Globus pallidus (tissue), 1 donor: ENCODE data around the gene PPP1R15B.

Source experiments
- DNase-seq: peaks from one replicate; pipeline ENCODE4 v3.0.0-alpha.2; 2015; ENCODE audit warnings: low spot score

PPP1R15B gene

GRCh38 chr1:204411451-204412204, at the start of gene PPP1R15B:
TSS of gene PPP1R15B (minus strand) at chr1:204411817. CDS start at chr1:204411411, 406 bp downstream.
- peak; percentile 98 for DNase-seq

DNA sequence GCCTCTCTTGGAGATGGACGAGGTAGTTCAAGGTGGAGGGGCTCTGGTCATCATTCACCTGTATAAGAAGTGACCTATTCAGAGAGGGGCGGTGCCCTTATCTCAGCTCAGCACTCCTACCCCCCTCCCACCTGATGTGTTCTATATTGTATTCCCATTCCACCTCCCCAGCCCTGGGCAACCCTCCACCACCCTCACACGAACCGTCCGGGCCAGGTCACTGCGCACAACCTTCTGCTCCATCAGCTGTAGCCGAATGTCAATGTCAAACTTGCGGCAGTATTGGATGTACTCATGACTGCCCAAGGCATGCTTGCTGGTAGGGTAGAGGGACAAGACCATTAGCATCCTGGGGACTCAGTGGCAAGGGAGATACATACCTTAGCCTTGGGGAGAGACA, 48.7 kb upstream of the PPP1R15B start:
- no peak for DNase-seq

GRCh38 chr1:204459706-204460105, 48.1 kb upstream of the PPP1R15B start:
- DNase-seq = no peak

- no peak for DNase-seq
Observed at GRCh38 chr1:204457666-204458065, 46.0 kb upstream of the PPP1R15B start.

DNA sequence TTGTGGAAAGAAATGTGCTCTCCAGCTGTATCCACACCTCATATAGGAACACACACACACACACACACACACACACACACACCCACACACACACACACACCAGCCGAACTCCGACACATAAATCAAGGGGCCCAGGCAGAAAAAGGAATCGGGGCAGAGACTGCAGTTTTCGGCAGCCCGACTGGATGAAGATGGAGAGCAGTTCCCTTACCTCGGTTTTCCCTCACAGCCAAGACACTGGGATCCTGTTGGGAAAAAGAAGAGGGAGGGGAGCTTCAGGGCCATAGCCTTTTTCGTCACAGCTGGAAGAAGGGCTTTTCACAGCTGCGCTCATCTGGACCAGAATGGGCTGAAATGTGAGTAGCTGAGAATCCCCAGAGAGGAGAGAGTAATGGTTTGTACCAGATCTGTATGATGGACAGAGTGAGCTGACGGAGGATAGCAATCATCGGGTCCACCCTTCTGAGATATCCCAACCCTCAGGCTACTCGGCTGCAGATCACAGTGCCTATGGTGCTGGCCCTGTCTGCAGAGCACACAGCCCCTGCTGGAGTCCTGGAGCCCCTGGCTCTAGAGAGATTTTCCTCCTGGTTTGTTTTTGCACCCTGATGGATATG, 45.3 kb upstream of the PPP1R15B start:
- DNase-seq = no peak

DNA sequence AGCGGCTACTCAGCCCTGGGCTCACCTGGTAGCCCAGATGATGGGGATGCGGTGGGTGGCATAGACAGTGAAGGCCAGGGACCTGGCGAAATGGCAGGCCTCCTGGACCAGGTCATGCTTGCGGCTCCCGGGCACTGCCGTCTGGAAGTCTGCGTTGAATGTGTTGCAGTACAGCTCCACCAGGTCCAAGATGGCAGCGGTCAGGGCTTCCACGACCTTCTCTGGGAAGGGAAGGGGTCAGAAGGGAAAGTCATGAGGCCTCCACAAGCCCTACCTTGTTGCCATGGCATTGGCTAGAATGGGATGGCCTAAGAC, 44.2 kb upstream of the PPP1R15B start:
- no peak for DNase-seq

DNA sequence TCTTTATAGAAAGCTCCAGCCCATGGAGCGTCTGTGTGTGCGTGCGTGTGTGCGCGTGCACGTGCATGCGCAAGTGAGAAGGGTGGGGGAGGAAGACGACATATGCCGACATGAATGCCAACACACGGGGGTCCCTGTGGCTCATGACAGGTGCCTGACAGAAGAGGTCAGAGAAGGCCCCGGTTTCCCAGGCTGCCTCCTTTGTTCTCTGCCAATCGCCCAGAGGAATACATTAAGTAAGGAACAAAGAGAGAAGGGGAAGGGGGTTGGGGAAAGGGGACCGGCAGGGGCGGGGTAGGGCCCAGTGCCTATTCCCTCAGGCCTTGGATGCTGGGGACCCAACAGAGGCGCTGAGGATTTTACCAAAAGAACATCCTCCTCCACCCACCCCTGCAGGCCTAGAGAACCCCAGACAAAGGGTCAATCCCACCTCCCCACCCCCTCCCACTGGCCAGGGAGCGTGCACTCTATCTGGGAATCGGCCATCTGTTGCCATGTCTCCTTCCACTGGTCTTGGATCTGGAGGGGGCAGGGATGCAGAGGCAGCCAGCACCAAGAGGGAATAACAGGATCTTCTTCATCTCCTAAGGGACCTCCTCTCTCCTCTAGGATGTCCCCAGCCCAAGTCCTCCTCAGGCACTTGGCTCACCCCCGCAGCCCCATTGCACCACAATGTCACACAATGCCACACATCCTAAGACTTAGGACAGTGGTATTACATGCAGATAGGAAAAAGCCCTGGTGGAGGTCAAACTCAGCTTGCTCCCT, 43.6 kb upstream of the PPP1R15B start:
- no peak for DNase-seq

DNA sequence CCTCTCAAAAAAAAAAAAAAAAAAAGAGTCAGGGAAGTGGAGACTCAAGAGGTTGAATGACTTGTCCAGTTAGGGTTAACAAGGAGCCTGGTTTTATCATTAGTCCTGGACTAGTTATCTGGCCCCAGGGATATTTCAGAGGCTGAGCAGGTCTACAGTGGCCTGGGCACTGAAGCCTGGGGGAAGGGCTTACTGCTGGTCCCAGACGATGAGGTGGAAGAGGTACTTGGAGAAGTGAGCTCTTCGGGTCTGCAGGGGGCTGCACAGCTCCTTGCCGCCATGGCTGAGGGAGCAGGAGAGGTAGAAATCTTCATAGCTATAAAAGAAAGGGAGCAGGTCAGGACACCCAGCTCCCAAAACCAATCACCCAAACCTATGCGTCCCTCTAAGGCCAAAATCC, 42.9 kb upstream of the PPP1R15B start:
- no peak for DNase-seq

- DNase-seq = no peak
Observed at GRCh38 chr1:204453141-204453772, 41.6 kb upstream of the PPP1R15B start.

- DNase-seq = no peak
Observed at GRCh38 chr1:204451352-204452124, 39.9 kb upstream of the PPP1R15B start.

DNA sequence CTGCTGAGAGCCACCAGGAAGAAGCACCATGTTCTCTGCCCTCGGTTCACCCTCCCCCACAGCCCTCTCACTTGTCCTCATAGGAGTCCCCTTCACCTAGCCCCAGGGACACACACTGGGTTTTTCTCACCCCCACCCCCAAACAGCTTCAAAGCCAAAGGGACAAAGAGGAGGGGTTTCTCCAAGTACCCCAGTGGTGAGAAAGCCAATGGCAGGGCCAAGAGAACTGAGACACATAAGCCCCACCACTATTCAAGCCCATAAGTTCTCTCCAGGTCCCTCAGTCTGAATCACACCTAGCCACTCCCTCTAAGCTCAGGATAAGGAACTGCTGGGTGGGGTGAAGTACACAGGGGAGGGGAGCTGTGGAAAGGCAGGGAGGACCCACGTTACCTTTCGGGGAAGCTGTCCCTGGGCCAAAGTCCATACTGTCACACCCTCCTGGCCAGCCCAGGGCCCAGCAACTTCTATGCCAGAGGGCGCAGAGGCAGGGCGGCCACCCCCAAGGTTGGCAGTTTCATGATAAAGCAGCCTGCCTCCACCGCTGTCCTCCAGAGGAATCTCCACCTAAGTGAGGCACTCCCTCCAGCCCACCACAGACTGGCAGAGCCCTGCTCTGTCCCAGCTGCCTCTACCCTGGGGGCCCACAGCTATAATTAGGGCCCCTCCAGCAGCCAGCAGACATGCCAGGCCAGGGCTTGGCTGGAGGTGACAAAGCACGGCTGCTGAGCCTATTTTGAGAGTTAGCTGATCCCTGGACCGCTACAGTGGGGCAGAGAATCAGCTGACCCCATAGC, 39.0 kb upstream of the PPP1R15B start:
- DNase-seq = no peak

GRCh38 chr1:204449678-204450280, 38.2 kb upstream of the PPP1R15B start:
- no peak for DNase-seq

DNA sequence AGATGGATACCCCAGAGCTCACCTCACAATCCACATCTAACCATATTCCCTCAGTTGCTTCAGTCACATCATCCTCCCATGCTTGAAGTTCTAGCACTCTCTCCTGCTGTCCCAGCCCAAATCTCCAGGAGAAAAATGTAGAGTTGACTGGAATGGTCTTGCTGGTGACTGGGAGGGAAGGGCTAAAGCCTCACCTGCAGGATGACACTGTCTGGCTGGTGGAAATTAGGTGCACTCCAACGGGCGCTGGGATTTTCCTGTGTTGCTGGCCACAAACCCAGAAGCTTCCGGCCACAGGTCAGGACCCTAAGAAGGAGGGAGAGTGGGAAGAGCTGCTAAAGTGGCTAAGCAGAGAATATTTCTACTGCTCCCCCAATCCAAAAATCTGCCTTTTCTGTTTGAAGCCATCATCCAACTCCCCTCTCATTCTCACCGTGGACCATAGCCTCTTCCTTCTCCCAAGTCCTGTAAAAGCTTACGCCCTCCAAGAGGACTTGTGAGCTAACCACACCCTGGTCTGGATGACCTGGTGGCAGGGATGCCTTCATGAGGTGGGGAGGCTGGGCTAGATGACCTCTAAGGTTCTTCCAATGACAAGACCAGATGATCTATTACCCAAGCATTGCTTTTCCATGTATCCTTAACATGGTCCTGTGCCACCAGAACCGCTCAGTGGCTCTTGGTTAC, 37.5 kb upstream of the PPP1R15B start:
- DNase-seq = no peak

- no peak for DNase-seq
Observed at GRCh38 chr1:204448344-204448964, 36.8 kb upstream of the PPP1R15B start.

- DNase-seq = no peak
Observed at GRCh38 chr1:204447736-204448135, 36.1 kb upstream of the PPP1R15B start.

DNA sequence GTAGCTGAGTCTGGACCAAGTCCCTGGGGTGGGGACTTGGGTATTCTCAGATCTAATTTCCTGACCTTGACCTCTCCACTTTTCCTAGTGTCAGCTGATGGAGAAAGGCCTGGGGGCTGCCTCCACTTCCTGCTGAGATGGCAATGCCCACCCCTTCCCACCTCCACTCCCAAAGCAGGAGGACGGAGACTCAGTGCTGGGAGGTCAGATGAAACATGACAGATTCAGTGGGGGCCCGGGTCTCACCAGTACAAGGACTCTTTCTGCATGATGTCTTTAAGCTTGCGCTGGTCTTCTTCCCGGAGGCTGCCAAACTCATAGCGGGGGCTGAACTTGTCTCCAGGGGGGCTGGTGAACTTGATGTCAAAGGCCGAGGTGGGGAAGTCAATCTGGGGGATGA, 35.6 kb upstream of the PPP1R15B start:
- DNase-seq = no peak

DNA sequence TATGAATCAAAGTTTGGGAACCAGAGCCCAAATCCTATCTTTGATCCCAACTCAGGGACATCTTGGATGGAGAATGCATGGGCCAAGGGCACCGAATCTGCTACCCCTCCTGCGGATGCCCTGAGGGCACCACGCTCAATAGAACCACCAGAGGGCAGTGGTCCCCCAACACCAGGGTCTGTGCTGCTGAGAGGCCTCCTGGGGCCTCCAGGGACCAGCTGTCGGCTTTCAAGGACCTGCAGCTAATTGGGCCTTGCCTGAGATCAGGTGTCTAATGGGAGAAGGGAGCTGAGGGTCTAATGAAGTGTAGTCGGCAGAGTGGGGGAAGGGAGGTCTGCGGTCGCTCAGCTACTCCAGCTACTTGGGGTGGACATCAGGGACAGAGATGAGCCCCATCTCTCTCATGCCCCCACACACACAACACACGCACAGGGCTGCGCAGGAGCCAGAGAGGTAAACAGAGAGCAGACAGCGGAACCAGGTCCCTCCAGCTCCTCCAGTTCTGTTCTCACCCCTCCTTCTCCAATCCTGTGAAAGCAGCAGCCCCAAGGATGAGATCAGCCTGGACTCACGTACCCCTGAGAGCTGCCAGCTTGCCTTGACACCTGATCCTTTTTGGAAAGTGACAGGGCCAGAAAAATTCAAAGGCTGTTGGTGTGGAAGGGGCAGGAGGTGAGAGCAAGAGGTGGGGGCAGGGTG, 34.9 kb upstream of the PPP1R15B start:
- DNase-seq = peak; percentile 80

DNA sequence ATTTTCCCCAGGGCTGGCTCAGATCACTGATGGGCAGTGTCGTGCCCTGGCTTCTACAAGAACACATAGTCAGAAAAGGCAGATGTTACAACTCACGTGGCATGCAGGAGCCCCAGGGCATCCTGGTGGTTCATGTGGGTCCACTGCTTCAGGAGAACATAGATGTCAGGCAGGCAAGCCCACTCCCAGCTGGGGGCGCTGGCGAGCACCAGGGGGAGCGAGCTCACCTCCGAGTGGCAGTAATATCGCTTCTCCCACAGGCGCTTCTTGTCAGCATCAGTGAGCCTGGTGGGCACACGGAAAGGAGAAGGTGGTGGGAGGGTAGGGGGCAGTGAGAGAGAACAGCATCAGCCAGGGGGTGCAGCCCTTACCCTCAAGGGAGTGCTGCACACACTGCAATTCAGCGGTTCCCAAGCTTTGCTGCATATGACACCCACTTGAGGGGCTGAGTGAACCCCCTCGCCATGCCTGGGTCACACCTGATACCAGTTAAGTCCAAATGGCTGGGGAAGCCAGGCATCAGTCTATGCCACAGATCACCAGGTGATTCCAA, 34.3 kb upstream of the PPP1R15B start:
- DNase-seq = no peak
